ENCODE measurements around the gene ICAM5.

ICAM5 gene

GRCh38 chr19:10327793-10328192, 38.0 kb downstream of the ICAM5 start:
- TF ChIP-seq SIN3A (IDR thresholded peaks at IDR 0.05; ENCODE audit: borderline replicate concordance, insufficient read depth, low read length) (no peak), POLR2AphosphoS5 (IDR thresholded peaks at IDR 0.05; ENCODE audit: low read depth, low read length) (no peak), TAF1 (IDR thresholded peaks at IDR 0.05; ENCODE audit: borderline replicate concordance, insufficient read depth, low read length) (no peak), FOXP2 (optimal IDR thresholded peaks at IDR 0.05; ENCODE audit: borderline replicate concordance, extremely low read depth, extremely low read length, insufficient read depth) (no peak)
- TF ChIP-seq, protein P1, sequence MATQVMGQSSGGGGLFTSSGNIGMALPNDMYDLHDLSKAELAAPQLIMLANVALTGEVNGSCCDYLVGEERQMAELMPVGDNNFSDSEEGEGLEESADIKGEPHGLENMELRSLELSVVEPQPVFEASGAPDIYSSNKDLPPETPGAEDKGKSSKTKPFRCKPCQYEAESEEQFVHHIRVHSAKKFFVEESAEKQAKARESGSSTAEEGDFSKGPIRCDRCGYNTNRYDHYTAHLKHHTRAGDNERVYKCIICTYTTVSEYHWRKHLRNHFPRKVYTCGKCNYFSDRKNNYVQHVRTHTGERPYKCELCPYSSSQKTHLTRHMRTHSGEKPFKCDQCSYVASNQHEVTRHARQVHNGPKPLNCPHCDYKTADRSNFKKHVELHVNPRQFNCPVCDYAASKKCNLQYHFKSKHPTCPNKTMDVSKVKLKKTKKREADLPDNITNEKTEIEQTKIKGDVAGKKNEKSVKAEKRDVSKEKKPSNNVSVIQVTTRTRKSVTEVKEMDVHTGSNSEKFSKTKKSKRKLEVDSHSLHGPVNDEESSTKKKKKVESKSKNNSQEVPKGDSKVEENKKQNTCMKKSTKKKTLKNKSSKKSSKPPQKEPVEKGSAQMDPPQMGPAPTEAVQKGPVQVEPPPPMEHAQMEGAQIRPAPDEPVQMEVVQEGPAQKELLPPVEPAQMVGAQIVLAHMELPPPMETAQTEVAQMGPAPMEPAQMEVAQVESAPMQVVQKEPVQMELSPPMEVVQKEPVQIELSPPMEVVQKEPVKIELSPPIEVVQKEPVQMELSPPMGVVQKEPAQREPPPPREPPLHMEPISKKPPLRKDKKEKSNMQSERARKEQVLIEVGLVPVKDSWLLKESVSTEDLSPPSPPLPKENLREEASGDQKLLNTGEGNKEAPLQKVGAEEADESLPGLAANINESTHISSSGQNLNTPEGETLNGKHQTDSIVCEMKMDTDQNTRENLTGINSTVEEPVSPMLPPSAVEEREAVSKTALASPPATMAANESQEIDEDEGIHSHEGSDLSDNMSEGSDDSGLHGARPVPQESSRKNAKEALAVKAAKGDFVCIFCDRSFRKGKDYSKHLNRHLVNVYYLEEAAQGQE (IDR thresholded peaks at IDR 0.05; ENCODE audit: insufficient read depth in 1 of 2, low read depth in 2 of 2, low read length in 2 of 2) = no peak

- TF ChIP-seq SIN3A (IDR thresholded peaks at IDR 0.05; ENCODE audit: borderline replicate concordance, insufficient read depth, low read length) (no peak), POLR2AphosphoS5 (IDR thresholded peaks at IDR 0.05; ENCODE audit: low read depth, low read length) (no peak), FOXP2 (optimal IDR thresholded peaks at IDR 0.05; ENCODE audit: borderline replicate concordance, extremely low read depth, extremely low read length, insufficient read depth) (no peak)
- TF ChIP-seq, protein P1 (IDR thresholded peaks at IDR 0.05; ENCODE audit: insufficient read depth in 1 of 2, low read depth in 2 of 2, low read length in 2 of 2) = no peak
Measured at GRCh38 chr19:10328558-10329429, 39.0 kb downstream of the ICAM5 start.

GRCh38 chr19:10329555-10329954, 39.8 kb downstream of the ICAM5 start:
- TF ChIP-seq POLR2AphosphoS5 (IDR thresholded peaks at IDR 0.05; ENCODE audit: low read depth, low read length) (no peak), SIN3A (IDR thresholded peaks at IDR 0.05; ENCODE audit: borderline replicate concordance, insufficient read depth, low read length) (no peak), FOXP2 (optimal IDR thresholded peaks at IDR 0.05; ENCODE audit: borderline replicate concordance, extremely low read depth, extremely low read length, insufficient read depth) (no peak), TAF1 (IDR thresholded peaks at IDR 0.05; ENCODE audit: borderline replicate concordance, insufficient read depth, low read length) (no peak)
- TF ChIP-seq, protein P1 (IDR thresholded peaks at IDR 0.05; ENCODE audit: insufficient read depth in 1 of 2, low read depth in 2 of 2, low read length in 2 of 2) = no peak

DNA sequence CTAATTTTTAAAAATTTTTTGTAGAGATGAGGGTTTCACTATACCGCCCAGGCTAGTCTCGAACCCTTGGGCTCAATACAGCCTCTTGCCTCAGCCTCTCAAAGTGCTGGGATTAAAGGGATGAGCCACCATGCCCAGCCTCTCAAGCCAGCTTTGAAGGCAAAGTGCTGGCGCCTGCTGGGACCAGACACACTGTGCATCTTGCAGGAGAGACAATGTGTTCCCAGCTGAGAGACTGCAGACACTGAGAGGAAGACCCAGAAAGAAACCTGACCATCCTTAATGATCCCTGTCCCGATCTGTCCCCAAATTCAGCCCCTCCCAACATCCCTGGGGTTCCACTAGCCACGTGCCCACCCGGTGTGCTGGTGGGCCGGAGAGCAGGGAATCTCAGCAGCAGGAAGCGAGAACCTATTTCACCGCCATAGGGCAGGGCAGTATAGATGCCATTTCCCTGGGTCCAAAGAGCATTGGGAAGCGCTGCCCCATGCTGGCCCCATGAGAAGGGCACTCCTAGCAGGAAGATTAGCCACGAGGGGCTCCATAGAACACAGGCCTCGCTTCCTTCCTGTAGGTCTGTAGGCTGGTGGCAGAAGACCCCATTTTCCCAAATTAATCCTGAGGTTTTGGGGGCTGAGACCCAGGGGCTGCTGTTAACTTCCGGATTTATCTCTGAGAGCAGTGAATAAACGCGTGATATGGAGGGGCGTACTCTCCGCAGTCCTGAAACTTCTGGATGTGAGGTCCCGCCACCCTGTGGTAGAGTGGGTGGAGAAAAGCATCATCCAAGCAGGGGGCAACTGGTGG, 42.6 kb downstream of the ICAM5 start:
- peak; percentile 31; the same call in 1 of the 2 replicates for TF ChIP-seq TAF1 (IDR thresholded peaks at IDR 0.05; ENCODE audit: borderline replicate concordance, insufficient read depth, low read length)
- TF ChIP-seq FOXP2 (optimal IDR thresholded peaks at IDR 0.05; ENCODE audit: borderline replicate concordance, extremely low read depth, extremely low read length, insufficient read depth) = no peak
- TF ChIP-seq, protein P1 (IDR thresholded peaks at IDR 0.05; ENCODE audit: insufficient read depth in 1 of 2, low read depth in 2 of 2, low read length in 2 of 2) = no peak; a peak in 1 of 4 replicates
- no peak; the same call in 1 of the 2 replicates for TF ChIP-seq POLR2AphosphoS5 (IDR thresholded peaks at IDR 0.05; ENCODE audit: low read depth, low read length)
- peak; percentile 69; the same call in 1 of the 2 replicates for TF ChIP-seq SIN3A (IDR thresholded peaks at IDR 0.05; ENCODE audit: borderline replicate concordance, insufficient read depth, low read length)

Data from PFSK-1 (cell line).